OCI-M2 (cell line): ENCODE results near the gene RPAP3.

ENCODE experiments used
- DNase-seq: peaks from one replicate; lab custom pipeline; 2025; ENCODE audit not compliant: unreplicated experiment; lab: John Stamatoyannopoulos, UW

Gene RPAP3

GRCh38 chr12:47705566-47706425 lies at the start of gene RPAP3:
Gene RPAP3 (minus strand): TSS chr12:47706030. CDS start chr12:47702840, 3,190 bp downstream.
- peak; percentile 34 for DNase-seq

GRCh38 chr12:47754881-47755280 lies 49.1 kb upstream of the RPAP3 start:
- no peak for DNase-seq

GRCh38 chr12:47754126-47754525 lies 48.3 kb upstream of the RPAP3 start:
- no peak for DNase-seq

- no peak for DNase-seq
Measured at GRCh38 chr12:47753021-47754001, 47.5 kb upstream of the RPAP3 start.

GRCh38 chr12:47752552-47752951 lies 46.7 kb upstream of the RPAP3 start:
- DNase-seq, result no peak

- DNase-seq, result no peak
Measured at GRCh38 chr12:47752121-47752520, 46.3 kb upstream of the RPAP3 start.

GRCh38 chr12:47751561-47751960 lies 45.7 kb upstream of the RPAP3 start:
- DNase-seq, result no peak

GRCh38 chr12:47750916-47751470 lies 45.2 kb upstream of the RPAP3 start:
- DNase-seq, result no peak

GRCh38 chr12:47750229-47750798 lies 44.5 kb upstream of the RPAP3 start:
- DNase-seq, result no peak

GRCh38 chr12:47748899-47749298 lies 43.1 kb upstream of the RPAP3 start:
- DNase-seq, result no peak

- no peak for DNase-seq
Measured at GRCh38 chr12:47748507-47748828, 42.6 kb upstream of the RPAP3 start.

- no peak for DNase-seq
Measured at GRCh38 chr12:47747596-47748506, 42.0 kb upstream of the RPAP3 start.

GRCh38 chr12:47747126-47747525 lies 41.3 kb upstream of the RPAP3 start:
- no peak for DNase-seq

GRCh38 chr12:47746523-47746922 lies 40.7 kb upstream of the RPAP3 start:
- DNase-seq, result no peak

- DNase-seq, result no peak
Measured at GRCh38 chr12:47746073-47746472, 40.2 kb upstream of the RPAP3 start.

- no peak for DNase-seq
Measured at GRCh38 chr12:47745485-47746041, 39.7 kb upstream of the RPAP3 start.

GRCh38 chr12:47744778-47745436 lies 39.1 kb upstream of the RPAP3 start:
- no peak for DNase-seq

GRCh38 chr12:47744005-47744651 lies 38.3 kb upstream of the RPAP3 start:
- DNase-seq, result no peak

- no peak for DNase-seq
Measured at GRCh38 chr12:47743311-47743860, 37.6 kb upstream of the RPAP3 start.
